CD4-positive, CD25-positive, alpha-beta regulatory T cell (primary cell): ENCODE results near the gene FHOD1. TPM values are rescaled to one million over a fixed set of nuclear protein-coding genes. Genes with fewer than 3 reads are reported as not detected.
A peak's percentile ranks its signal among the peaks of the same experiment; 100 is the strongest.

Experiments used
- ATAC-seq, 2 donors: fragments of 150-1000 bp; cut with Tn5 transposase; one replicate each; pipeline ENCODE4 v1.10.0; 2021; ENCODE audit warnings: low read depth in 2 of 2, moderate number of reproducible peaks in 2 of 2, moderate library complexity in 1 of 2
- DNase-seq, 3 donors: peaks; one replicate each; pipeline versions ENCODE4 v3.0.0 to v3.0.0-alpha.2; 2012 to 2022; ENCODE audit warnings: mixed read lengths in 1 of 3
- H3K27ac ChIP-seq: one replicate; pipeline ENCODE4 v1.7.0; 2013; ENCODE audit warnings: mild to moderate bottlenecking, low read length; ENCODE audit not compliant: insufficient read depth, poor library complexity, severe bottlenecking
- H3K27me3 ChIP-seq: one replicate; pipeline ENCODE4 v1.7.0; 2013; ENCODE audit warnings: low read length; ENCODE audit not compliant: control insufficient read depth, insufficient read depth
- H3K36me3 ChIP-seq: one replicate; pipeline ENCODE4 v1.7.0; 2013; ENCODE audit warnings: mild to moderate bottlenecking, low read length, moderate library complexity; ENCODE audit not compliant: control insufficient read depth, insufficient read depth
- H3K4me1 ChIP-seq: 2 replicates; pipeline ENCODE4 v1.7.0; 2013; ENCODE audit warnings: mild to moderate bottlenecking, low read length; ENCODE audit not compliant: insufficient read depth, control insufficient read depth, poor library complexity, severe bottlenecking
- H3K4me3 ChIP-seq: one replicate; pipeline ENCODE4 v1.7.0; 2013; ENCODE audit warnings: low read depth, mild to moderate bottlenecking, low read length, moderate library complexity
- H3K9me3 ChIP-seq, 2 experiments: 1 replicate in 1 of 2; 2 replicates in 1 of 2; pipeline ENCODE4 v1.7.0; 2013; ENCODE audit warnings: low read length in 2 of 2, mild to moderate bottlenecking in 1 of 2, moderate library complexity in 1 of 2; ENCODE audit not compliant: control insufficient read depth in 2 of 2
- H3K27ac Mint-ChIP-seq, 3 donors: one replicate each; pipeline ENCODE4 v1.8.0; 2020 to 2022; ENCODE audit warnings: mild to moderate bottlenecking in 3 of 3, mixed read lengths in 3 of 3, moderate library complexity in 2 of 3
- H3K27me3 Mint-ChIP-seq: one replicate; pipeline ENCODE4 v1.8.0; 2022; ENCODE audit warnings: mild to moderate bottlenecking, mixed read lengths
- H3K36me3 Mint-ChIP-seq: one replicate; pipeline ENCODE4 v1.8.0; 2020; ENCODE audit warnings: mixed read lengths
- H3K4me1 Mint-ChIP-seq, 4 donors: one replicate each; pipeline ENCODE4 v1.8.0; 2020 to 2022; ENCODE audit warnings: mixed read lengths in 4 of 4, mild to moderate bottlenecking in 1 of 4
- H3K4me3 Mint-ChIP-seq, 4 donors: one replicate each; pipeline ENCODE4 v1.8.0; 2020 to 2022; ENCODE audit warnings: mild to moderate bottlenecking in 4 of 4, mixed read lengths in 4 of 4, moderate library complexity in 3 of 4
- H3K9me3 Mint-ChIP-seq, 7 donors: one replicate each; pipeline ENCODE4 v1.8.0; 2020 to 2022; ENCODE audit warnings: mixed read lengths in 7 of 7, mild to moderate bottlenecking in 3 of 7, moderate library complexity in 2 of 7
- polyA plus RNA-seq, 4 donors: library from polyadenylated mRNA; unstranded; fragments of 300-500 nt; fragmentation: Illumina TruSeq; gene quantifications; one replicate each; pipeline ENCODE4 v1.2.3, GENCODE V29; 2021
- total RNA-seq: library from RNA; stranded (reverse); gene quantifications from one replicate; pipeline ENCODE4 v1.2.3, GENCODE V29; 2022

FHOD1 gene
- total and polyA plus RNA-seq, 5 donors from 2014 or later = 1.9 to 34.5 (median 3.6) TPM

- ATAC-seq = peak; percentile 98
- H3K27me3 Mint-ChIP-seq = no peaks in the 10 kb centered on the region
- peak within 1 kb of the TSS; percentile 72 to 87 (median 84) for H3K4me3 Mint-ChIP-seq
- H3K4me1 Mint-ChIP-seq = peaks cover 2 to 17% (median 7%) of the 10 kb centered on the region in 4 donors
- Histone ChIP-seq H3K27ac (peak within 1 kb of the TSS; percentile 53), H3K4me1 (peaks cover 26% of the 10 kb centered on the region), H3K27me3 (no peaks in the 10 kb centered on the region), H3K4me3 (peak within 1 kb of the TSS; percentile 48), H3K9me3 (no peaks in the 10 kb centered on the region), H3K36me3 (peaks cover 3% of the 10 kb centered on the region)
- DNase-seq = peak; percentile 70 to 85 (median 76)
- H3K36me3 Mint-ChIP-seq = no peaks in the 10 kb centered on the region
- H3K27ac Mint-ChIP-seq = peak within 1 kb of the TSS; percentile 38 to 79 (median 61)
- H3K9me3 Mint-ChIP-seq = no peaks in the 10 kb centered on the region
Measured at GRCh38 chr16:67279296-67280089, 32.2 kb upstream of the FHOD1 start, which contains the start of gene PLEKHG4. TSS of gene PLEKHG4 (plus strand) at chr16:67279532. CDS start at chr16:67280045, 513 bp downstream.

GRCh38 chr16:67278773-67279295 lies 31.6 kb upstream of the FHOD1 start:
- no peaks in the 10 kb centered on the region for H3K9me3 Mint-ChIP-seq
- peak overlapping the region; percentile 53 for H3K27ac ChIP-seq

GRCh38 chr16:67277999-67278772 lies 30.9 kb upstream of the FHOD1 start:
- Histone ChIP-seq H3K27ac (no peak overlapping the region), H3K36me3 (peaks cover 3% of the 10 kb centered on the region), H3K27me3 (no peaks in the 10 kb centered on the region), H3K9me3 (no peaks in the 10 kb centered on the region), H3K4me3 (peak overlapping the region; percentile 48), H3K4me1 (peaks cover 26% of the 10 kb centered on the region)
- no peaks in the 10 kb centered on the region for H3K9me3 Mint-ChIP-seq
- H3K4me1 Mint-ChIP-seq = peaks cover 4 to 17% (median 8%) of the 10 kb centered on the region in 4 donors
- DNase-seq (no peak), ATAC-seq (no peak)
- peak overlapping the region; percentile 75 to 87 (median 84) for H3K4me3 Mint-ChIP-seq
- peak overlapping the region; percentile 75 to 92 (median 79) for H3K27ac Mint-ChIP-seq
- no peaks in the 10 kb centered on the region for H3K27me3 Mint-ChIP-seq
- H3K36me3 Mint-ChIP-seq = no peaks in the 10 kb centered on the region

More at GRCh38 chr16:67278773-67279295, 31.6 kb upstream of the FHOD1 start:
- peak overlapping the region; percentile 72 to 87 (median 84) for H3K4me3 Mint-ChIP-seq
- peaks cover 4 to 17% (median 8%) of the 10 kb centered on the region in 4 donors for H3K4me1 Mint-ChIP-seq
- Histone ChIP-seq H3K4me1 (peaks cover 26% of the 10 kb centered on the region), H3K27me3 (no peaks in the 10 kb centered on the region), H3K9me3 (no peaks in the 10 kb centered on the region), H3K36me3 (peaks cover 3% of the 10 kb centered on the region), H3K4me3 (peak overlapping the region; percentile 48)
- ATAC-seq = peak; percentile 27 to 34
- H3K27me3 Mint-ChIP-seq = no peaks in the 10 kb centered on the region
- DNase-seq = peak in 1 of 3 donors; percentile 60
- H3K27ac Mint-ChIP-seq = peak overlapping the region in 2 of 3 donors; percentile 38 to 79
- H3K36me3 Mint-ChIP-seq = no peaks in the 10 kb centered on the region

- Mint-ChIP-seq H3K27me3 (no peaks in the 10 kb centered on the region), H3K9me3 (no peaks in the 10 kb centered on the region), H3K27ac (peak overlapping the region; percentile 11 to 92 (median 75)), H3K36me3 (no peaks in the 10 kb centered on the region), H3K4me3 (peak overlapping the region; percentile 61 to 77 (median 71)), H3K4me1 (peaks cover 4 to 17% (median 8%) of the 10 kb centered on the region in 4 donors)
- no peak overlapping the region for H3K27ac ChIP-seq
- peaks cover 26% of the 10 kb centered on the region for H3K4me1 ChIP-seq
- no peaks in the 10 kb centered on the region for H3K9me3 ChIP-seq
- no peaks in the 10 kb centered on the region for H3K27me3 ChIP-seq
- H3K36me3 ChIP-seq = peaks cover 3% of the 10 kb centered on the region
- no peak overlapping the region for H3K4me3 ChIP-seq
- DNase-seq = no peak
- ATAC-seq = no peak
Measured at GRCh38 chr16:67277294-67277998, 30.2 kb upstream of the FHOD1 start.

- ATAC-seq (no peak), DNase-seq (no peak)
- Mint-ChIP-seq H3K27ac (no peak overlapping the region), H3K36me3 (no peaks in the 10 kb centered on the region), H3K27me3 (no peaks in the 10 kb centered on the region), H3K4me1 (peaks cover 4 to 17% (median 8%) of the 10 kb centered on the region in 4 donors), H3K9me3 (no peaks in the 10 kb centered on the region), H3K4me3 (peak overlapping the region in 1 of 4 donors; percentile 58)
- Histone ChIP-seq H3K27ac (no peak overlapping the region), H3K4me1 (peaks cover 26% of the 10 kb centered on the region), H3K36me3 (peaks cover 3% of the 10 kb centered on the region), H3K9me3 (no peaks in the 10 kb centered on the region), H3K4me3 (no peak overlapping the region), H3K27me3 (no peaks in the 10 kb centered on the region)
Measured at GRCh38 chr16:67275321-67275720, 28.0 kb upstream of the FHOD1 start.

GRCh38 chr16:67271446-67271845 lies 24.2 kb upstream of the FHOD1 start:
- Histone ChIP-seq H3K36me3 (peaks cover 2% of the 10 kb centered on the region), H3K27me3 (no peaks in the 10 kb centered on the region), H3K4me3 (no peak overlapping the region), H3K27ac (no peak overlapping the region), H3K4me1 (no peaks in the 10 kb centered on the region), H3K9me3 (no peaks in the 10 kb centered on the region)
- no peak overlapping the region for H3K27ac Mint-ChIP-seq
- H3K27me3 Mint-ChIP-seq = no peaks in the 10 kb centered on the region
- H3K9me3 Mint-ChIP-seq = no peaks in the 10 kb centered on the region
- no peak for ATAC-seq
- no peak overlapping the region for H3K4me3 Mint-ChIP-seq
- no peaks in the 10 kb centered on the region for H3K36me3 Mint-ChIP-seq
- H3K4me1 Mint-ChIP-seq = peaks cover under 1 to 5% (median 1%) of the 10 kb centered on the region in 4 donors
- DNase-seq = no peak

- ATAC-seq (no peak), DNase-seq (no peak)
- H3K27me3 Mint-ChIP-seq = no peaks in the 10 kb centered on the region
- Histone ChIP-seq H3K36me3 (no peaks in the 10 kb centered on the region), H3K27ac (no peak overlapping the region), H3K9me3 (no peaks in the 10 kb centered on the region), H3K4me1 (no peaks in the 10 kb centered on the region), H3K4me3 (no peak overlapping the region), H3K27me3 (no peaks in the 10 kb centered on the region)
- H3K36me3 Mint-ChIP-seq = no peaks in the 10 kb centered on the region
- no peak overlapping the region for H3K27ac Mint-ChIP-seq
- H3K4me3 Mint-ChIP-seq = peak overlapping the region in 1 of 4 donors; percentile 83
- H3K9me3 Mint-ChIP-seq = no peaks in the 10 kb centered on the region
- H3K4me1 Mint-ChIP-seq = peaks cover 0 to 5% (median 0%) of the 10 kb centered on the region in 4 donors
Measured at GRCh38 chr16:67270931-67271338, 23.7 kb upstream of the FHOD1 start.
